ENCODE results near the gene CHN1.

CHN1 gene

GRCh38 chr2:174919947-174920595, 85.1 kb downstream of the CHN1 start:
- no peak for DNase-seq

- no peak for DNase-seq
Measured at GRCh38 chr2:174918886-174919526, 86.2 kb downstream of the CHN1 start.

DNA sequence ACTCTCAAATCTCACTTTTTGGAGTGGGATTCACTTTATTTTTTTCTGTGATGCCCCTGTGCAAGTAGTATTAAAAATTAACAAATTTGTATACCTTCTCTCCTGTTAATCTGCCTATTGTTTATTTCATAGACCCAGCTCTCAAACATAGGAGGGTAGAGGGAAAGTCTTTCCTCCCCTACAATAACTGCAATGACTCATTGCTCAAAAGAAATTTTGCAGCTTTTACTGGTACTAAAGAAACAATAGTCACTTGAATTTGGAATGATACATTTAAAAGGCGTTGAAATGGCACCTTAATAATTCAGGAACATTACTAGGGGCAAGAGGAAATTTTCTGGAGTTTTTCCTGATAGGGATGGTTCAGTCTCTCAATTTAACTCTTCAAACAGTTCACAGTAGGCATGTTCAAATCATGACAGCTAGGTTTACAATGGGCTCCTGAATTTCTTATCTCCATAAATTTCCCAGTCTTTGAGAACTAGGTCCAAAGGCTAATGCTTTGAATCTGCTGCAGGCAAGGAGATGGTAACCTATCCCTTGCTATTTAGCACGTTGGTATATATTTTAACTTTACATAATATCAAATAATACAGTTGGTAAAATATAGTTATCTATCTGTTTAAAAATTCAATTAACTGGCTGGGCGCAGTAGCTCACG, 88.8 kb downstream of the CHN1 start:
- DNase-seq = no peak

- peak; percentile 40 for DNase-seq
Measured at GRCh38 chr2:174914853-174915760, 90.1 kb downstream of the CHN1 start.

DNA sequence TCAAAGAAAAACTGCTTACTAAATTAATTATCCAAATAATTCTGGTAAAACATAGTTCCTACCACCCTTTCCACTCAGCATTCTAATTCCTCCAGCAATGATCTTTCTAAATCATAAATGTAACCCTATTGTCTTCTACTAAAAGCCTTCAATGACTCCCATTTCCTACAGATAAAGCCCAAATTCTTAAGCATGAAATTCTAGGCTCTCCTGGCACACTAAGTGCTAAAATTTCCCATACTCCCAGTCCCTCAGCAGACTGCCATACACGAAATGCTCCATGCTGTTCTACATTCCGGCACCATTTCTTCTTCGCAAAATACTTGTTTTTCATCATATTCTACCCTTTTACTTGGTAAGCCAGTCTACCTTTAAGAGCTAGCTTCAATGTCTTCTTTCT, 96.9 kb downstream of the CHN1 start:
- DNase-seq = no peak

- no peak for DNase-seq
Measured at GRCh38 chr2:174903264-174903556, 102.0 kb downstream of the CHN1 start.

GRCh38 chr2:174902506-174903263, 102.5 kb downstream of the CHN1 start:
- DNase-seq = no peak

DNA sequence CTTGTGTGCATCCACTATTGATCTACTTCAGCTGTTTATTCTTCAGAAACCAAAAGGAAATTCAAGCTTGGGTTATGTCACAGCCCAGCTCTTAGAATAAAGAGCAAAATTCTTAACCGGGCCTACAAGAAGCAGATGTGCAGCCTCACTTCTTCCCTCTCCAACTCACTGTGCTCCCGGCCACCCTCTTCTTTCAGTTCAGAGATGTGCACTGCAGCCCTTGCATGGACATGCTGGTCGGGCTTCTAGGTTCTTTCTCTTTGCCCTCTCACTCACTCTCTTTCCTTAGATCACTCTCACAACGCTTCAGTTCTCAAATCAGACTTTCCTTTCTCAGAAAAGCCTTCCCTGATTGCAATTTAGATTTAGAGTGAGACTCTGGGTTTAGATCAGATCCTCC, 104.1 kb downstream of the CHN1 start:
- DNase-seq = no peak

GRCh38 chr2:174897286-174897685, 107.9 kb downstream of the CHN1 start:
- no peak for DNase-seq

DNA sequence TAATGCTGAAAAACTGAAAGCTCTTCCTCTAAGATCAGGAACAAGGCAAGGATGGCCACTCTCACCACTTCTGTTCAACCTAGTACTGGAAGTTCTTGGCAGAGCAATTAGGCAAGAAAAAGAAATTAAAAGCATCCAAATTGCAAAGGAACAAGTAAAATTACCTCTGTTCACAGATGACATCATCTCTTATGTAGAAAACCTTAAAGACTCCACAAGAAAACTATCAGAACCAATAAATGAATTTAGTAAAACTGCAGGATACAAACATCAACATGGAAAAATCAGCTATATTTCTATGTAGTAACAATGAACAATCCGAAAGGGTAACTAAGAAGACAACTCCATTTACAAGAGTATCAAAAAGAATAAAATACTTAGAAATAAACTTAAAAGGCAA, 112.2 kb downstream of the CHN1 start:
- DNase-seq = no peak

DNA sequence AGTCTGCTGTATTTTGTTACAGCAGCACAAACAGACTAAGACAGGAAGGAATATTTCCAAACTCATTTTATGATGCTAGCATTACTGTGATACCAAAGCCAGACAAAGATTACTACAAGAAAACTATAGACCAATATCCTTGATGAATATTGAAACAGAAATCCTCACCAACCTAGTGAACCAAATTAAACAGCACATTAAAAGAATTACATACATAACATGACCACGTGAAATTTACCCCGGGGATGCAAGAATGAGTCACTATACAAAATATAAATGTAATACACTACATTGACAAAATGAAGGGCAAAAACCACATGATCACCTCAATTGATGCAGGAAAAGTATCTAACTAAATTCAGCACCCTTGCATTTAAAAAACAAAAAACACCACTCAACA, 112.6 kb downstream of the CHN1 start:
- no peak for DNase-seq

- no peak for DNase-seq
Measured at GRCh38 chr2:174888646-174889271, 116.4 kb downstream of the CHN1 start.

DNA sequence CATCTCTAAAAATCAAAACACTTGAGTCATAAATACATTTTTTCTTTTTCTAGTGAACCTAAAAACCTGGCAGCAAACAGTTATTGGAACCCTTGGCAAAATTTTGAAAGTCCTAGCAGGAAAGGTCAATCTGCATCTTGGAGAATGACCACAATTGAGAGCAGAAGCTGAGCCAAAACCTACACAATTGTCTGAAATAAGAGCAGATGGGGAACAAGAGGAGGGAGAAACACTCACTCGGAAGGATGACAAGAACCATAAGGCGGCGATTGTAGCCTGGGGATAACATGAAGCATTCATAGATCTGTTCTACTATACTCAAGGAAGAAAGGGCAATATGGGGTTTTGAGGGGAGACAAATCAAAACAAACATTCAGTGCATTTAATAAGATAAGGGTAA, 117.0 kb downstream of the CHN1 start:
- no peak for DNase-seq

- DNase-seq = no peak
Measured at GRCh38 chr2:174882416-174882815, 122.8 kb downstream of the CHN1 start.

DNA sequence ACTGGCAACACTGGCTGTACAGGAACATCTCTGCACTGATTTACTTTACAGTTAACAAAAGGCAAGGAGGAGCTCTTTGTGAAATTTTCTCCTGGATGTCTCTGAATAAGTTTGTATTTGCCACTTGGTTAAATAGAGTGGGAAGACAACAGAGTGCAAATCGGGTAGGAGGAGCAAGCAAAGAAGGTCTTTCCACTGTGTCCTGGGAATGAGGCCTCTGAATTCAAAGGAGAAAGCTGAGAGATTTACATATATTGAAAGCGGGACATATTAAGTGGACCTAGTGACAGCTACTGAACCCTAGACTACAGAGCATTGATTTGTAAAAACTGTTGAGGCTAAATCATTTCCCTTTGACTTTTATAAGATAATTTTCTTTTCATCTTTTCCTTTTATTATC, 123.5 kb downstream of the CHN1 start:
- no peak for DNase-seq

DNA sequence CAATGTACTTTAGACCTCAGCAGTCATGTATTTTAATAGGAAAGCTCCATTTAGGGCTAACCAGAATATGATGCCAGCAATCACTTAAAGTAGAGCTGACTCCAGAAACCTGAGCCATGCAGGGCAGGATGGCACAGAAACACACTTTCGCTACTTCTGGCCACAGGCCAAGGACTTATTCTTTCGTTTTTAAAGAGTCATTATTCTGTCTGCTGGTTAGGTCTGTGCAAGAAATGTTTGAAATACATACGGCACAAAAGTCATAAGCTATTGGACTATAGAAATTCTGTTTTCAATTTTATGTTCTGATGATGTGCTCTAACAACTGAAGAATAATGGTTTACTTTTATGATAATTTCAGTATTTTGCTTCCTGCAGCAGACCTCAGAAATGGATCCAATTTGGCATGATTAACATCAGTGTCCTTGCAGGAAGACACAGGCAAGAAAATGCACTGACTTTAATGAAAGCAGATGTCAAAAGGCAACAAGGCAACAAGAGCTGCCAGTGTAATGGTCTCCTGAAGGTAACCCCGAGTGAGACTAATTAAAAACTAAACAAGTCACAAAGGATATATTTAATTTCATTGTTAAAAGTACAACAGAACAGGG, 126.5 kb downstream of the CHN1 start:
- peak; percentile 45 for DNase-seq

DNA sequence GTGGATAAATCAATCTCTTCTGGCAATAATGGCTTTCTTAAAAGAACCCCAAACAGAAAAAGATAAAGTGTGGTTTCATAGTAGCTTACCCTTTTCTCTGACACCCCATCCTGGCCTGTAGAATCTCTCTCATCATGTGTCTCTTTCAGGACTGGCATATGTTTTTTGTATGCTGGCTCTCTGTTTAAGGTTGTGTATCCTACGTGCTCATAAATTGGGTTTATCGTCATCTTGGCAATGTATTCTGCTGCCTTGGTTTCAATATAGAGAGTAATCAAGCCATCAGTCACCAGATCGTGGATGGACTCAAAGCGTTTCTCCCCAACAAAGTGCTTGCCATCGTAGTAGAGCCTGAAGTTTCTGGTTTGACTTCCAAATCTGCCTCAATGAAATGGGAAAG, 127.4 kb downstream of the CHN1 start:
- no peak for DNase-seq

GRCh38 chr2:174877301-174877700, 127.9 kb downstream of the CHN1 start:
- DNase-seq = no peak

- DNase-seq = no peak
Measured at GRCh38 chr2:174874085-174874484, 131.1 kb downstream of the CHN1 start.

- no peak for DNase-seq
Measured at GRCh38 chr2:174873471-174873870, 131.7 kb downstream of the CHN1 start.

DNA sequence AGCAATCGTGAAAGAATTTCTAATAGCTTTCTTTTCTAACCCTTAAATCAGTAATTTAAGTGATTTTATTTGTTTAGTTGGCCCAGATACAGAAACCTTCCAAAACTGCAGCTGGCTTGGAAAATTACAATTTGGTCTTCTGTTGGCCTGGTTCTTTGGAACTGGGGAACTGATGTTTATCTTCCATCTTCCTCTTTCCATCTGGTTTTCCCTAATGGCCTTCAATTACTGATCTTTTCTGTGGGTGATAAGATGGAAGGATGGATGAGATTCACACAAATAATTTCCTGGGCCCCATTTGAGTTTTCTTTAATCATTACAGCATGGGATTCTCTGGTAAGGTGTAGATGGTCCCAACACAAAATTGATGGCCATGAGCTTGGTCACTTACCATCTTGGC, 134.4 kb downstream of the CHN1 start:
- no peak for DNase-seq

DNA sequence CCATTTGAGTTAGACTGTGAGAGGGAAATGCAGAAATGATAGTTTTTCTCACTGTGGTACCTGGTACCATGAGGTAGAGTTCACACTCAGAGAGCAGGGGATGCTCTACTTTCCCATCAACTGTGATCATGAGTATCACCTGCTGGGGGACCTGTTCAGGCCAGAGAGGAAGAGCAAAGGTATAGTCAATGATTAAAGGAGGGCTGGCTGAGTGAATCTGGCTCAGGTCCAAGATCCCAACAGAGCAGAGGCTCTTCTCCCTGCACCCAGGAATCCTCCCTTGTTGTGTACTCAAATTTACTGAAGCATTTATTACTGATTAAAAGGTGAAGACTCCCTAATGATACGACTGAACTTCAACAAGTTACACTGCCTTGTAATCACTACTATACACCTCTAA, 136.3 kb downstream of the CHN1 start:
- no peak for DNase-seq

Measured in NCI-H1436 (cell line).